Fibroblast of the aortic adventitia (primary cell): ENCODE results near the gene SMCP. TPM values are rescaled to one million over a fixed set of nuclear protein-coding genes. Genes with fewer than 3 reads are reported as not detected.

Experiments
- DNase-seq: peaks from one replicate; pipeline ENCODE4 v3.0.0-alpha.2; 2010; ENCODE audit warnings: low read depth
- H3K4me3 ChIP-seq: 2 replicates; pipeline ENCODE4 v1.5.1; 2011; ENCODE audit warnings: low read depth, mild to moderate bottlenecking, control low read depth, low read length, moderate library complexity
- CTCF ChIP-seq: IDR thresholded peaks from 2 replicates; pipeline ENCODE4 v1.5.1; 2011; ENCODE audit warnings: mild to moderate bottlenecking, low read length, control low read depth, inconsistent platforms; ENCODE audit not compliant: insufficient read depth
- total RNA-seq: library from RNA; depleted of rRNA; stranded (reverse); fragments of >200 nt; gene quantifications from 2 replicates; pipeline ENCODE4 v1.2.3, GENCODE V29; 2012; ENCODE audit warnings: low replicate concordance

Gene SMCP
- total RNA-seq, 1 donor, result not detected

GRCh38 chr1:152912471-152912870 lies 34.3 kb downstream of the SMCP start:
- no peak for DNase-seq
- no peak overlapping the region for H3K4me3 ChIP-seq
- no peak for TF ChIP-seq CTCF

GRCh38 chr1:152912900-152913299 lies 34.8 kb downstream of the SMCP start:
- DNase-seq, result no peak
- no peak overlapping the region for H3K4me3 ChIP-seq
- no peak for TF ChIP-seq CTCF

GRCh38 chr1:152917794-152918193 lies 39.7 kb downstream of the SMCP start:
- TF ChIP-seq CTCF, result peak; percentile 29
- no peak overlapping the region for H3K4me3 ChIP-seq
- peak; percentile 9 for DNase-seq

- DNase-seq, result peak; percentile 1
- no peak for TF ChIP-seq CTCF
These were observed 40.9 kb downstream of the SMCP start for GRCh38 chr1:152919071-152919470.

GRCh38 chr1:152924191-152924590 lies 46.1 kb downstream of the SMCP start:
- TF ChIP-seq CTCF, result no peak
- no peak overlapping the region for H3K4me3 ChIP-seq
- DNase-seq, result no peak

More at GRCh38 chr1:152919071-152919470, 40.9 kb downstream of the SMCP start:
- H3K4me3 ChIP-seq, result no peak overlapping the region

GRCh38 chr1:152926091-152926490 lies 48.0 kb downstream of the SMCP start:
- TF ChIP-seq CTCF, result peak; percentile 55
- no peak overlapping the region for H3K4me3 ChIP-seq
- peak; percentile 46 for DNase-seq

- TF ChIP-seq CTCF, result no peak
- DNase-seq, result no peak
- no peak overlapping the region for H3K4me3 ChIP-seq
These were observed 50.5 kb downstream of the SMCP start for GRCh38 chr1:152928671-152929070.
